ENCODE data around the gene CNPY3. TPM values are rescaled to one million over a fixed set of nuclear protein-coding genes. Genes with fewer than 3 reads are reported as not detected.
A peak's percentile ranks its signal among the peaks of the same experiment; 100 is the strongest.

The CNPY3 gene
- total RNA-seq, 1 donor from 2014 or later, result 21.2 TPM

DNA sequence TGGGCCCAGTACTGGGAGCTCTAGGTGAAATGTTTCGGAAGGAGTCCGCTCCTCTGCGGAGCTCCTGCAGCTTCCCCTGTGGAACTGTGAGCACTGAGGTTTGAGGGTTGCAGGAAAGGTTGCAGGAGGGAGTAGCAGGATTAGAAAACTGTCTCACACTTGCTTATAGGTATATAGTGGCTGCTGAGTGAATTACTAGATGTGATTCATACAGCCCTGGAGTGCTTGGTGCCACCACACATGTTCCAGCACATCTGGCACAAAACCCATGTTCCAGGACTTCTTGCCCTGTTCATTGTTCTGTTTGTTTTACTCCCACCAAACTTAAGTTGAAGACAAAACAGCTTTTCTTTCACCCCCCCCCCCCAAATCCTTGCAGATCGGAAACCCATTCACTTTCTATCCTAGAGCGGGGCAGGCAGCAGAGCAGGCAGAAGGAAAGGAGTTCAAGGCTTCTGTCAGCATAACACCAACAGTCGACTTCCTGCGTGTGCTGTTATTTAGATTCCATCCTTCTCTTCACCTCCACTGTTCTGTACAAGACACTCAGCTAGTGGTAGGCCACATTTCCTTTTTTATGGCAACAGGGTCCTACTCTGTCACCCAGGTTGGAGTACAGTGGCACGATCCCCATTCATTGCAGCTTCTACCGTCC, 50.4 kb downstream of the CNPY3 start:
- DNase-seq (ENCODE audit: low read depth, low spot score), result no peak

DNA sequence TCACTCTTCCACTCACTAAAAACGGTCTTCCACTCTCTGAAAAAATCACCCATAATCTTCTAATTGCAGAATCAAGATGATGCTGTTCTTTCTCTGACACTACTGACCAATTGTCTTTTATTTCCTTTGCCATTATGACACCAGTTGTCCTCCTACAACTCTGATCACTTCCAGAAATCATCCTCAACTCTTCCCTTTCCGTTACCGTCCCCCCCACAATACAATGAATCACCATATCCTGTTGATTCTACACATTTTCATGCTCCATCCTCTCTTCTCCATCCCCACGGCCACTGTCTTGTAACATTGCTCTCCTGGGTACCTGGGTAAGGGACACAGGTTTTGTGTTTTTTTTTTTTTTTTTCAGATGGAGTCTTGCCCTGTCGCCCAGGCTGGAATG, 52.6 kb downstream of the CNPY3 start:
- no peak for DNase-seq (ENCODE audit: low read depth, low spot score)

- DNase-seq (ENCODE audit: low read depth, low spot score), result peak; percentile 95
Observed at GRCh38 chr6:42984001-42984923, 55.0 kb downstream of the CNPY3 start, which contains the start of gene PPP2R5D. Gene PPP2R5D (plus strand): TSS chr6:42984570. CDS start chr6:42984678, 108 bp downstream.

DNA sequence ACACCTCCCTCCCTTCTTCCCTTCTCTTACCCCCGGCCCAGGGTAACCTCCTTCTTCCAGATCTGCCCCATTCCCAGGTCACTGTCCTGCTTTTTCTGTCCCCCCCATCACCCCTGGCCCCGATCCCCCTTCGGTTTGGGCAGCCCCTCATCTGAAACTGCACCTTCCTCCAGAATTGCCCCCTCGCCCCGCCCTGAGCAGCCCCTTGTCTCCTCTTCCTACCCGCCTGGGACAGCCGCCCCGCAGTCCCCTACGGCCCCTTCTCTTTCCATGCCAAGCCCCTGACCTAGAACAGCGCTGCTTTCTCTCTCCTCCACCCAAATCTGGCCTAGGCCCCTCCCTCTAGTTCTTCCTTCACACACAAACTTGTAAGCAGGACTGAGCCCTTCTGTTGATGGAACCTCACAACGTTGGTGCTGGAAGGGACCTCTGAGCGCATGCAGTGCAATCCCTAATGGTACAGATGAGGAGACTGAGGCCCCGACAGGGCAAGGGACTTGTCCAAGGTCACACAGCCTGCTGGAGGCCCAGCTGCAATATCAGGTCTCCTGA, 55.7 kb downstream of the CNPY3 start:
- no peak for DNase-seq (ENCODE audit: low read depth, low spot score)

GRCh38 chr6:42987533-42988451, 58.5 kb downstream of the CNPY3 start:
- DNase-seq (ENCODE audit: low read depth, low spot score), result no peak

DNA sequence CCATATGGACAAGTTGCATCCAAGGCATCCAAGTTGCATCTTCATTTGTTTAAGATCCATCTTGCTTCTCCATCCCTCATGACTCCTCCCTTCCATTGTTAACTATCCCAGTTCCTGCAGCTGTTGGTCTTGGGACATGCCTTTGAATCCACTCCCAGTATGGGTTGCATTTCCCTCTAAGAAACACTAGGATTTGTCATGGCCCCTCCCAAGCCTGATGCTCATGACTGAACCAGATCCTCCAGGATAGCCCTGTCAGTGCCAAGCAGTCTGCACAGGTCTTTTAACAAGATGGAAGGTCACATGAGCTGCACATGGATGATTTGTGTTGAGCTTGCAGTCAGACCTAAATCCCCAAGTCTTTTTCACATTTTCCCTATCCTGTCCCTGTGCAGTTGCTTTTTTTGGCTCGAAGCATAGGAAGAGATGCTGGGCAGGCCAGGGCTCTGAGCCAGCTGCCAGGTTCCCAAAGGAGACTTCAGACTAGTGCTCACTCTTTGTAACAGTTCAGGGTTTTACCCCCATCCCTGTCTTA, 59.3 kb downstream of the CNPY3 start:
- DNase-seq (ENCODE audit: low read depth, low spot score), result peak; percentile 27

Other genes with a start within 250 kb of the CNPY3 start
- 0.13 and 0.21 TPM in 2 replicates for gene PRPH2, start 206.9 kb upstream of the CNPY3 start, total RNA-seq
- gene TBCC, start 183.4 kb upstream of the CNPY3 start, total RNA-seq, result 33.2 and 37.4 TPM in 2 replicates
- 2.7 and 3.5 TPM in 2 replicates for gene BICRAL, start 147.4 kb upstream of the CNPY3 start, total RNA-seq
- gene RPL7L1, start 49.9 kb upstream of the CNPY3 start, total RNA-seq, result 127 and 158 TPM in 2 replicates
- not detected in 2 replicates for gene PTCRA, start 13.4 kb upstream of the CNPY3 start, total RNA-seq
- gene GNMT, start 31.3 kb downstream of the CNPY3 start, total RNA-seq, result 0.13 and 0.21 TPM in 2 replicates
- 21.7 and 32.7 TPM in 2 replicates for gene PEX6, start 49.7 kb downstream of the CNPY3 start, total RNA-seq
- 36.1 and 45.3 TPM in 2 replicates for gene PPP2R5D, start 55.1 kb downstream of the CNPY3 start, total RNA-seq
- 48.4 and 55.7 TPM in 2 replicates for gene MEA1, start 84.5 kb downstream of the CNPY3 start, total RNA-seq
- gene KLHDC3, start 84.8 kb downstream of the CNPY3 start, total RNA-seq, result 123 and 148 TPM in 2 replicates
- 112 and 137 TPM in 2 replicates for gene RRP36, start 92.1 kb downstream of the CNPY3 start, total RNA-seq
- 26.5 and 27.0 TPM in 2 replicates for gene CUL7, start 124.4 kb downstream of the CNPY3 start, total RNA-seq
- gene MRPL2, start 130.0 kb downstream of the CNPY3 start, total RNA-seq, result 21.8 and 24.3 TPM in 2 replicates
- gene KLC4, start 130.2 kb downstream of the CNPY3 start, total RNA-seq, result 13.8 and 16.2 TPM in 2 replicates
- 2.6 and 5.8 TPM in 2 replicates for gene PTK7, start 146.8 kb downstream of the CNPY3 start, total RNA-seq
- 20.4 and 24.3 TPM in 2 replicates for gene SRF, start 241.8 kb downstream of the CNPY3 start, total RNA-seq

Data from pulmonary artery endothelial cell (primary cell).